Fibroblast of villous mesenchyme (primary cell): Measurements from ENCODE around the gene CAPN9. TPM values are rescaled to one million over a fixed set of nuclear protein-coding genes. Genes with fewer than 3 reads are reported as not detected.
"Not testable (repeated sequence)": the region's sequence is repeated elsewhere in the genome, so short reads cannot be mapped to it uniquely, and the experiment has no call there.

Experiments
- DNase-seq: peaks from one replicate; pipeline ENCODE4 v3.0.0-alpha.2; 2010; ENCODE audit warnings: low read depth
- H3K4me3 ChIP-seq: 2 replicates; pipeline ENCODE4 v1.5.1; 2011; ENCODE audit warnings: low read depth, mild to moderate bottlenecking, low read length
- total RNA-seq: library from RNA; depleted of rRNA; stranded (reverse); fragments of >200 nt; gene quantifications from 2 replicates; pipeline ENCODE4 v1.2.3, GENCODE V29; 2012
- TF ChIP-seq, protein P1 (sequence below): IDR thresholded peaks from 2 replicates; pipeline ENCODE4 v1.5.1; 2012; ENCODE audit warnings: low read depth, mild to moderate bottlenecking, low read length; ENCODE audit not compliant: insufficient read depth

The CAPN9 gene
- total RNA-seq, 1 donor: not detected

GRCh38 chr1:230711245-230711644 lies 35.9 kb upstream of the CAPN9 start:
- TF ChIP-seq, protein P1, sequence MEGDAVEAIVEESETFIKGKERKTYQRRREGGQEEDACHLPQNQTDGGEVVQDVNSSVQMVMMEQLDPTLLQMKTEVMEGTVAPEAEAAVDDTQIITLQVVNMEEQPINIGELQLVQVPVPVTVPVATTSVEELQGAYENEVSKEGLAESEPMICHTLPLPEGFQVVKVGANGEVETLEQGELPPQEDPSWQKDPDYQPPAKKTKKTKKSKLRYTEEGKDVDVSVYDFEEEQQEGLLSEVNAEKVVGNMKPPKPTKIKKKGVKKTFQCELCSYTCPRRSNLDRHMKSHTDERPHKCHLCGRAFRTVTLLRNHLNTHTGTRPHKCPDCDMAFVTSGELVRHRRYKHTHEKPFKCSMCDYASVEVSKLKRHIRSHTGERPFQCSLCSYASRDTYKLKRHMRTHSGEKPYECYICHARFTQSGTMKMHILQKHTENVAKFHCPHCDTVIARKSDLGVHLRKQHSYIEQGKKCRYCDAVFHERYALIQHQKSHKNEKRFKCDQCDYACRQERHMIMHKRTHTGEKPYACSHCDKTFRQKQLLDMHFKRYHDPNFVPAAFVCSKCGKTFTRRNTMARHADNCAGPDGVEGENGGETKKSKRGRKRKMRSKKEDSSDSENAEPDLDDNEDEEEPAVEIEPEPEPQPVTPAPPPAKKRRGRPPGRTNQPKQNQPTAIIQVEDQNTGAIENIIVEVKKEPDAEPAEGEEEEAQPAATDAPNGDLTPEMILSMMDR: no peak
- DNase-seq: no peak
- H3K4me3 ChIP-seq: no peak overlapping the region

DNA sequence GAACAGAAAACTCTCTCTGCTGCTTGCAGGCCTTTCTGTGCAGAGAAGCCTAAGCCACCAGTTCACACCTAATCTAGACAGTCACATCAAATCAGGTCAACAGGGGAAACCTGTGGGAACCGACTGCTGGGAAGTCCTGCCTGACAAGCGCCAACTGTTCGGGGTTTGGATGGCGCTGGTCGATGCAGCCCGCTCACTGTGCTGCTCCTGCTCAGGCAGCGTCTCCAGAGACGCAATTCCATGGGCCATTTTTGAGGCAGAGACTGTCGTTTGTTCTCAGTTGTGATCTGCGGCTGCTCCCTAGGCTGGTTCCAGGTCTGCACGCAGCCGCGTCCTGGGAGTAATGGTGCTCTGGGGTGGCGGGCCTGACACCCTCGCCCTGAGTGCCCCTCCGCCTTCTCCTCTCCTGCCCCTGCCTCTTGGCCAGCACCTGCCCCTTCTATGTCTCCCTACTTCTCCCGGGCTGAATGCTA lies 34.7 kb upstream of the CAPN9 start:
- H3K4me3 ChIP-seq: no peak overlapping the region
- no peak for DNase-seq
- TF ChIP-seq, protein P1: no peak

- TF ChIP-seq, protein P1: no peak
These were observed 34.0 kb upstream of the CAPN9 start for GRCh38 chr1:230713138-230713537.

DNA sequence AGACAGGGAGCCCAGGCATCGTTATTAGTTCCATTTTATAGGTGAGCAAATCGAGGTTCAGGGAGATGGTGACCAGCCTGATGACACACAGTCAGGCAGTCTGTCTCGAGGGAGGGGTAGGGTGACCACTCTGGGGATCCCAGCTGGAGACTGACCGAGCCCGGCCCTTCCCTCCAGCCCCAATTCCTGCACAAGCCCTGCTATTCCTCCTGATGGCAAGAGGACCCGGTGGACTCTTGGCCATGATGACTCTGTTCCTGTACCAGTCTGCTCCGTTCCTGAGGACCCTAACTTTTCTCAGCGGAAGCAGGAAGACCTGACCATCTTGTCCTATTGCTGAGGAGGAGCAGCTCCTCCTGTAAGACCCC lies 33.7 kb upstream of the CAPN9 start:
- no peak for DNase-seq
- no peak overlapping the region for H3K4me3 ChIP-seq
- TF ChIP-seq, protein P1: no peak

More at GRCh38 chr1:230713138-230713537, 34.0 kb upstream of the CAPN9 start:
- DNase-seq: no peak
- no peak overlapping the region for H3K4me3 ChIP-seq

- DNase-seq: peak; percentile 61
- no peak within 1 kb of the TSS for H3K4me3 ChIP-seq
- TF ChIP-seq, protein P1: no peak
These were observed 33.0 kb upstream of the CAPN9 start, which contains the start of gene AGT for GRCh38 chr1:230713915-230714764. Gene AGT, minus strand, starts transcription at chr1:230714122. Its CDS starts 3,299 bp downstream, at chr1:230710823.

- TF ChIP-seq, protein P1: no peak
- no peak for DNase-seq
- H3K4me3 ChIP-seq: no peak overlapping the region
These were observed 31.7 kb upstream of the CAPN9 start for GRCh38 chr1:230715510-230715909.

DNA sequence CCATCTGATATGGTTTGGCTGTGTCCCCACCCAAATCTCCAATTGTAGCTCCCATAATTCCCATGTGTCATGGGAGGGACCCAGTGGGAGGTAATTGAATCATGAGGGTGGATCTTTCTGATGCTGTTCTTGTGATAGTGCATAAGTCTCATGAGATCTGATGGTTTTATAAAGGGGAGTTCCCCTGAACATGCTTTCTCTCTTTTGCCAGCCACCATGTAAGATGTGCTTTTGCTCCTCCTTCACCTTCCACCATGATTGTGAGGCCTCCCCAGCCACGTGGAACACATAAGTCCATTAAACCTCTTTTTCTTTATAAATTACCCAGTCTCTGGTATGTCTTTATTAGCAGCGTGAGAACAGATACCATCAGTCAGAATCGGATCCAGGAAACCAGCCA lies 30.7 kb upstream of the CAPN9 start:
- not testable (repeated sequence) for DNase-seq, H3K4me3 ChIP-seq
